Stimulated activated CD8-positive, alpha-beta memory T cell treated with anti-CD3 and anti-CD28 coated beads, Interleukin-7, amount 100 ng/mL, for 24 hours (primary cell): ENCODE data around the gene FITM1.

Source experiments
- DNase-seq: peaks from one replicate; pipeline ENCODE4 v3.0.0-alpha.2; 2020; ENCODE audit warnings: low read depth

FITM1 gene

GRCh38 chr14:24119691-24120090, 10.8 kb upstream of the FITM1 start:
- no peak for DNase-seq

GRCh38 chr14:24121210-24121609, 9.2 kb upstream of the FITM1 start:
- DNase-seq: no peak

GRCh38 chr14:24122416-24122815, 8.0 kb upstream of the FITM1 start:
- DNase-seq: no peak

- no peak for DNase-seq
These were observed 7.6 kb upstream of the FITM1 start for GRCh38 chr14:24122898-24123297.

GRCh38 chr14:24123424-24124417, 6.7 kb upstream of the FITM1 start:
- no peak for DNase-seq

GRCh38 chr14:24126939-24127338, 3.5 kb upstream of the FITM1 start:
- DNase-seq: no peak

- DNase-seq: no peak
These were observed 2.8 kb upstream of the FITM1 start for GRCh38 chr14:24127673-24128072.

GRCh38 chr14:24129410-24129998, 955 bp upstream of the FITM1 start:
- no peak for DNase-seq

GRCh38 chr14:24130717-24131548, 474 bp downstream of the FITM1 start:
- no peak for DNase-seq

- no peak for DNase-seq
These were observed 1.1 kb downstream of the FITM1 start for GRCh38 chr14:24131549-24131966.

GRCh38 chr14:24132061-24132685, 1.7 kb downstream of the FITM1 start:
- DNase-seq: no peak

- DNase-seq: no peak
These were observed 2.5 kb downstream of the FITM1 start for GRCh38 chr14:24132976-24133375.

GRCh38 chr14:24133735-24134134, 3.3 kb downstream of the FITM1 start:
- DNase-seq: no peak

GRCh38 chr14:24135584-24135833, 5.0 kb downstream of the FITM1 start:
- DNase-seq: no peak

GRCh38 chr14:24135834-24136683, 5.6 kb downstream of the FITM1 start, which contains the start of gene PSME1:
Gene PSME1 (plus strand): TSS chr14:24136194. CDS start chr14:24136263, 69 bp downstream.
- DNase-seq: peak; percentile 83

- DNase-seq: no peak
These were observed 6.4 kb downstream of the FITM1 start for GRCh38 chr14:24136684-24137528.

- no peak for DNase-seq
These were observed 7.3 kb downstream of the FITM1 start for GRCh38 chr14:24137529-24138395.

GRCh38 chr14:24138396-24139271, 8.2 kb downstream of the FITM1 start:
- DNase-seq: no peak
